Cardiac muscle cell (in vitro differentiated cells and primary cell): ENCODE measurements around the gene CEP85L. TPM values are rescaled to one million over a fixed set of nuclear protein-coding genes. Genes with fewer than 3 reads are reported as not detected.
A peak's percentile ranks its signal among the peaks of the same experiment; 100 is the strongest.

ENCODE experiments used
- DNase-seq, 2 donors: peaks; one replicate each; pipeline versions ENCODE4 v3.0.0 to v3.0.0-alpha.2; 2010 to 2017; ENCODE audit warnings: low read depth in 1 of 2, low spot score in 1 of 2
- H3K27ac ChIP-seq: fragments of 200-600 bp; sonication (generic); 2 replicates; pipeline ENCODE4 v1.5.1; 2016
- H3K27me3 ChIP-seq: fragments of 200-600 bp; sonication (generic); 2 replicates; pipeline ENCODE4 v1.6.0; 2016; ENCODE audit warnings: control low read depth
- H3K36me3 ChIP-seq: fragments of 200-600 bp; sonication (generic); 2 replicates; pipeline ENCODE4 v1.5.1; 2016; ENCODE audit warnings: control low read depth
- H3K4me1 ChIP-seq: fragments of 200-600 bp; sonication (generic); 2 replicates; pipeline ENCODE4 v1.8.1; 2017; ENCODE audit warnings: low read depth, mild to moderate bottlenecking, mixed run types
- H3K4me3 ChIP-seq: fragments of 200-600 bp; sonication (generic); 2 replicates; pipeline ENCODE4 v1.5.1; 2016; ENCODE audit warnings: mild to moderate bottlenecking
- H3K9me3 ChIP-seq: fragments of 200-600 bp; sonication (generic); 2 replicates; pipeline ENCODE4 v1.5.1; 2017; ENCODE audit warnings: low read depth, mild to moderate bottlenecking, control low read depth
- polyA plus RNA-seq: library from polyadenylated mRNA; unstranded; fragments of >200 nt; fragmentation: Nextera tagmentation; extraction: Ambion mirVana; gene quantifications from 2 replicates; pipeline ENCODE4 v1.2.1, GENCODE V29; 2016
- total RNA-seq: library from RNA; depleted of rRNA; stranded (reverse); fragments of >200 nt; gene quantifications from 2 replicates; pipeline ENCODE4 v1.2.3, GENCODE V29; 2016
- TF ChIP-seq, protein P1 (sequence below): IDR thresholded peaks from 2 replicates; pipeline ENCODE4 v1.5.1; 2012; ENCODE audit warnings: low read depth, mild to moderate bottlenecking, low read length

The CEP85L gene
- total and polyA plus RNA-seq, 2 experiments from 2014 or later, result 7.9 to 20.0 TPM

- H3K4me1 ChIP-seq, result no peaks in the 10 kb centered on the region
- H3K9me3 ChIP-seq, result no peaks in the 10 kb centered on the region
- no peak overlapping the region for H3K4me3 ChIP-seq
- no peaks in the 10 kb centered on the region for H3K27me3 ChIP-seq
- DNase-seq, result no peak
- no peak overlapping the region for H3K27ac ChIP-seq
- TF ChIP-seq, protein P1, sequence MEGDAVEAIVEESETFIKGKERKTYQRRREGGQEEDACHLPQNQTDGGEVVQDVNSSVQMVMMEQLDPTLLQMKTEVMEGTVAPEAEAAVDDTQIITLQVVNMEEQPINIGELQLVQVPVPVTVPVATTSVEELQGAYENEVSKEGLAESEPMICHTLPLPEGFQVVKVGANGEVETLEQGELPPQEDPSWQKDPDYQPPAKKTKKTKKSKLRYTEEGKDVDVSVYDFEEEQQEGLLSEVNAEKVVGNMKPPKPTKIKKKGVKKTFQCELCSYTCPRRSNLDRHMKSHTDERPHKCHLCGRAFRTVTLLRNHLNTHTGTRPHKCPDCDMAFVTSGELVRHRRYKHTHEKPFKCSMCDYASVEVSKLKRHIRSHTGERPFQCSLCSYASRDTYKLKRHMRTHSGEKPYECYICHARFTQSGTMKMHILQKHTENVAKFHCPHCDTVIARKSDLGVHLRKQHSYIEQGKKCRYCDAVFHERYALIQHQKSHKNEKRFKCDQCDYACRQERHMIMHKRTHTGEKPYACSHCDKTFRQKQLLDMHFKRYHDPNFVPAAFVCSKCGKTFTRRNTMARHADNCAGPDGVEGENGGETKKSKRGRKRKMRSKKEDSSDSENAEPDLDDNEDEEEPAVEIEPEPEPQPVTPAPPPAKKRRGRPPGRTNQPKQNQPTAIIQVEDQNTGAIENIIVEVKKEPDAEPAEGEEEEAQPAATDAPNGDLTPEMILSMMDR, result no peak
- no peaks in the 10 kb centered on the region for H3K36me3 ChIP-seq
These were observed 48.0 kb downstream of the CEP85L start for GRCh38 chr6:118603372-118603771.

- H3K4me3 ChIP-seq, result no peak overlapping the region
- TF ChIP-seq, protein P1, result no peak
- peaks cover 4% of the 10 kb centered on the region for H3K4me1 ChIP-seq
- no peaks in the 10 kb centered on the region for H3K36me3 ChIP-seq
- H3K9me3 ChIP-seq, result no peaks in the 10 kb centered on the region
- DNase-seq, result no peak
- H3K27me3 ChIP-seq, result no peaks in the 10 kb centered on the region
- no peak overlapping the region for H3K27ac ChIP-seq
These were observed 49.1 kb downstream of the CEP85L start for GRCh38 chr6:118602300-118602699.

- no peak for DNase-seq
- TF ChIP-seq, protein P1, result no peak
- Histone ChIP-seq H3K4me1 (peaks cover 4% of the 10 kb centered on the region), H3K9me3 (no peaks in the 10 kb centered on the region), H3K27me3 (no peaks in the 10 kb centered on the region), H3K4me3 (no peak overlapping the region), H3K27ac (peak overlapping the region; percentile 33), H3K36me3 (no peaks in the 10 kb centered on the region)
These were observed 53.1 kb downstream of the CEP85L start for GRCh38 chr6:118598324-118598723.

GRCh38 chr6:118597636-118598035, 53.8 kb downstream of the CEP85L start:
- Histone ChIP-seq H3K4me1 (peaks cover 4% of the 10 kb centered on the region), H3K36me3 (no peaks in the 10 kb centered on the region), H3K27me3 (no peaks in the 10 kb centered on the region), H3K4me3 (no peak overlapping the region), H3K9me3 (no peaks in the 10 kb centered on the region), H3K27ac (peak overlapping the region; percentile 33)
- no peak for DNase-seq
- TF ChIP-seq, protein P1, result no peak

- no peaks in the 10 kb centered on the region for H3K27me3 ChIP-seq
- peaks cover 4% of the 10 kb centered on the region for H3K4me1 ChIP-seq
- H3K9me3 ChIP-seq, result no peaks in the 10 kb centered on the region
- no peak for DNase-seq
- no peak overlapping the region for H3K4me3 ChIP-seq
- TF ChIP-seq, protein P1, result no peak
- H3K27ac ChIP-seq, result no peak overlapping the region
- no peaks in the 10 kb centered on the region for H3K36me3 ChIP-seq
These were observed 54.5 kb downstream of the CEP85L start for GRCh38 chr6:118596774-118597320.
